IPS-NIHi7 (cell line): ENCODE measurements around the gene TSPAN17.

Source experiments
- DNase-seq: peaks from one replicate; pipeline ENCODE4 v3.0.0; 2012; ENCODE audit warnings: mixed read lengths; ENCODE audit errors: extremely low spot score

TSPAN17 gene

GRCh38 chr5:176642675-176643490 lies 4.4 kb upstream of the TSPAN17 start:
- no peak for DNase-seq

- DNase-seq, result no peak
Measured at GRCh38 chr5:176643491-176644219, 3.6 kb upstream of the TSPAN17 start.

GRCh38 chr5:176644294-176644693 lies 3.0 kb upstream of the TSPAN17 start:
- DNase-seq, result no peak

GRCh38 chr5:176644878-176645670 lies 2.2 kb upstream of the TSPAN17 start:
- DNase-seq, result no peak

GRCh38 chr5:176646049-176646706 lies 1.1 kb upstream of the TSPAN17 start:
- DNase-seq, result no peak

GRCh38 chr5:176646707-176647029 lies 616 bp upstream of the TSPAN17 start:
- DNase-seq, result no peak

GRCh38 chr5:176647843-176648473 lies 674 bp downstream of the TSPAN17 start:
- no peak for DNase-seq

- DNase-seq, result no peak
Measured at GRCh38 chr5:176648474-176649194, 1.4 kb downstream of the TSPAN17 start.

- DNase-seq, result peak; percentile 58
Measured at GRCh38 chr5:176650354-176650884, 3.1 kb downstream of the TSPAN17 start.

- DNase-seq, result no peak
Measured at GRCh38 chr5:176651472-176651980, 4.2 kb downstream of the TSPAN17 start.

GRCh38 chr5:176652136-176652535 lies 4.9 kb downstream of the TSPAN17 start:
- DNase-seq, result peak; percentile 65

- no peak for DNase-seq
Measured at GRCh38 chr5:176653401-176654385, 6.4 kb downstream of the TSPAN17 start.

- DNase-seq, result no peak
Measured at GRCh38 chr5:176654856-176655255, 7.6 kb downstream of the TSPAN17 start.

GRCh38 chr5:176656467-176656990 lies 9.2 kb downstream of the TSPAN17 start:
- no peak for DNase-seq

- peak; percentile 77 for DNase-seq
Measured at GRCh38 chr5:176658007-176658599, 10.8 kb downstream of the TSPAN17 start.

- DNase-seq, result no peak
Measured at GRCh38 chr5:176658817-176659511, 11.7 kb downstream of the TSPAN17 start.

GRCh38 chr5:176659512-176659839 lies 12.2 kb downstream of the TSPAN17 start:
- DNase-seq, result no peak
